T-cell (primary cell): ENCODE results near the gene CAMK1. TPM values are rescaled to one million over a fixed set of nuclear protein-coding genes. Genes with fewer than 3 reads are reported as not detected.
A peak's percentile ranks its signal among the peaks of the same experiment; 100 is the strongest.

Experiments
- ATAC-seq, 4 experiments: fragments of 200-7000 bp in 3 of 4; fragments of 150-1000 bp in 1 of 4; cut with Tn5 transposase; replicated peaks in 1 of 4; 1 replicate in 3 of 4; 2 replicates in 1 of 4; pipeline ENCODE4 v1.10.0; 2021; ENCODE audit warnings: moderate library complexity in 3 of 4, mild to moderate bottlenecking in 2 of 4, moderate number of reproducible peaks in 1 of 4
- CTCF ChIA-PET, 2 donors: fragments of 300-600 bp; sonication (Branson Sonifier 250); formaldehyde crosslinking; loops; one replicate each; lab custom pipeline; 2022; ENCODE audit warnings: antibody characterized with exemption in 2 of 2; lab: Charles Lee
- POLR2A ChIA-PET, 2 donors: fragments of 300-600 bp; sonication (Branson Sonifier 250); formaldehyde crosslinking; loops; one replicate each; lab custom pipeline; 2022; ENCODE audit warnings: antibody characterized with exemption in 2 of 2; lab: Charles Lee
- DNase-seq, 35 experiments: peaks; one replicate each; pipeline versions ENCODE4 v3.0.0 to v3.0.0-alpha.2; 2013 to 2023
- H3K27ac ChIP-seq: one replicate; pipeline ENCODE4 v1.5.1; 2013; ENCODE audit warnings: low read length
- H3K27me3 ChIP-seq, 2 experiments: replicated peaks in 1 of 2; 1 replicate in 1 of 2; 2 replicates in 1 of 2; pipeline versions ENCODE4 v1.6.1 to v1.7.0; 2013; ENCODE audit warnings: low read length in 1 of 2, mixed read lengths in 1 of 2; ENCODE audit not compliant: control insufficient read depth in 2 of 2, insufficient read depth in 2 of 2; ENCODE audit errors: extremely low read depth in 1 of 2
- H3K36me3 ChIP-seq, 2 donors: 1 replicate in 1 of 2; 2 replicates in 1 of 2; pipeline versions ENCODE4 v1.6.1 to v1.7.0; 2013; ENCODE audit warnings: low read length in 1 of 2; ENCODE audit not compliant: control insufficient read depth in 2 of 2, insufficient read depth in 1 of 2; ENCODE audit errors: extremely low read depth in 1 of 2
- H3K4me1 ChIP-seq, 2 experiments: 1 replicate in 1 of 2; 2 replicates in 1 of 2; pipeline versions ENCODE4 v1.6.1 to v1.7.0; 2013; ENCODE audit warnings: low read length in 2 of 2, mixed read lengths in 1 of 2; ENCODE audit not compliant: insufficient read depth in 2 of 2, control insufficient read depth in 1 of 2; ENCODE audit errors: extremely low read depth in 1 of 2
- H3K4me3 ChIP-seq, 2 donors: 1 replicate in 1 of 2; 2 replicates in 1 of 2; pipeline versions ENCODE4 v1.5.1 to v1.7.0; 2013; ENCODE audit warnings: mild to moderate bottlenecking in 2 of 2, low read length in 1 of 2, moderate library complexity in 1 of 2; ENCODE audit not compliant: control insufficient read depth in 1 of 2; ENCODE audit errors: extremely low read depth in 1 of 2
- H3K9me3 ChIP-seq: 2 replicates; pipeline ENCODE4 v1.7.0; 2013
- H3K27ac Mint-ChIP-seq, 2 donors: one replicate each; pipeline ENCODE4 v1.8.0; 2020 to 2021; ENCODE audit warnings: mild to moderate bottlenecking in 2 of 2, mixed read lengths in 2 of 2
- H3K27me3 Mint-ChIP-seq, 2 donors: one replicate each; pipeline ENCODE4 v1.8.0; 2021 to 2022; ENCODE audit warnings: mixed read lengths in 2 of 2
- H3K36me3 Mint-ChIP-seq: one replicate; pipeline ENCODE4 v1.8.0; 2021; ENCODE audit warnings: mixed read lengths
- H3K4me1 Mint-ChIP-seq, 3 donors: one replicate each; pipeline ENCODE4 v1.8.0; 2020 to 2022; ENCODE audit warnings: mixed read lengths in 3 of 3, mild to moderate bottlenecking in 1 of 3
- H3K4me3 Mint-ChIP-seq, 3 donors: one replicate each; pipeline ENCODE4 v1.8.0; 2020 to 2022; ENCODE audit warnings: mild to moderate bottlenecking in 3 of 3, mixed read lengths in 3 of 3, moderate library complexity in 3 of 3
- H3K9me3 Mint-ChIP-seq, 3 donors: one replicate each; pipeline ENCODE4 v1.8.0; 2020 to 2022; ENCODE audit warnings: mixed read lengths in 3 of 3
- WGBS: methylation state at CpG from one replicate; pipeline ENCODE4 v1.1.5; 2013; ENCODE audit warnings: missing lambda C conversion rate; ENCODE audit not compliant: insufficient coverage; 5-methylcytosine and 5-hydroxymethylcytosine counted together
- total RNA-seq, 35 experiments: library from RNA in 6 of 35; stranded (reverse) in 6 of 35; fragments of 120-200 nt in 1 of 35; gene quantifications; one replicate each; pipeline versions ENCODE4 v1.2.1 to v1.2.4 and lab custom pipeline; 2013 to 2026

CAMK1 gene
- total RNA-seq, 5 donors from 2014 or later (not counting 1 experiment from before 2014, with no cell fraction given): 1.1 to 1.7 (median 1.3) TPM

DNA sequence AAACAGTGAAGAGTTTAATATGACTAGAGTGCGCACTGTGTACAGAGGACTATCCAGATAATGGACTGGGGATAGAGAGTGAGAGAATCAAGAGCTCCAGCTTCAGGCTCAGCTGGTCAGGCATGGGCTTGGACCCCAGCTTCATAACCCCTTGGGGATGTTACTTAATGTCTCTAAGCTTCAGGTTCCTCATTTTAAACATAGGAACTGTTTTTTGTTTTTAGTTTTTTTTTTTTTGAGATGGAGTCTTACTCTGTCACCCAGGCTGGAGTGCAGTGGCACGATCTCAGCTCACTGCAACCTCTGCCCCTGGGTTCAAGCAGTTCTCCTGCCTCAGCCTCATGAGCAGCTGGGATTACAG, 48.1 kb downstream of the CAMK1 start:
- Mint-ChIP-seq H3K27me3 (peaks cover 0 to 3% of the 10 kb centered on the region in 2 donors), H3K4me3 (no peak overlapping the region), H3K36me3 (no peaks in the 10 kb centered on the region), H3K9me3 (no peaks in the 10 kb centered on the region), H3K4me1 (peaks cover 12 to 20% (median 16%) of the 10 kb centered on the region in 3 donors), H3K27ac (no peak overlapping the region)
- Histone ChIP-seq H3K9me3 (no peaks in the 10 kb centered on the region), H3K4me3 (no peak overlapping the region), H3K27me3 (peaks cover 0 to 2% of the 10 kb centered on the region in 2 experiments), H3K4me1 (peaks cover 2 to 10% of the 10 kb centered on the region in 2 experiments), H3K36me3 (no peaks in the 10 kb centered on the region), H3K27ac (no peak overlapping the region)
- POLR2A ChIA-PET: interaction anchor here in 1 of 2 donors (0.7 kb wide), 1 partner anchor 348 kb away, joined by 5 read pairs; no protein-coding TSS in a partner anchor
- DNase-seq (no peak), ATAC-seq (no peak)
- CTCF ChIA-PET: interaction anchor here in 1 of 2 donors (0.5 kb wide), 1 partner anchor 254 kb away, joined by 16 read pairs; no protein-coding TSS in a partner anchor
- WGBS: 86% methylated on average over 2 of the region's 2 CpGs

DNA sequence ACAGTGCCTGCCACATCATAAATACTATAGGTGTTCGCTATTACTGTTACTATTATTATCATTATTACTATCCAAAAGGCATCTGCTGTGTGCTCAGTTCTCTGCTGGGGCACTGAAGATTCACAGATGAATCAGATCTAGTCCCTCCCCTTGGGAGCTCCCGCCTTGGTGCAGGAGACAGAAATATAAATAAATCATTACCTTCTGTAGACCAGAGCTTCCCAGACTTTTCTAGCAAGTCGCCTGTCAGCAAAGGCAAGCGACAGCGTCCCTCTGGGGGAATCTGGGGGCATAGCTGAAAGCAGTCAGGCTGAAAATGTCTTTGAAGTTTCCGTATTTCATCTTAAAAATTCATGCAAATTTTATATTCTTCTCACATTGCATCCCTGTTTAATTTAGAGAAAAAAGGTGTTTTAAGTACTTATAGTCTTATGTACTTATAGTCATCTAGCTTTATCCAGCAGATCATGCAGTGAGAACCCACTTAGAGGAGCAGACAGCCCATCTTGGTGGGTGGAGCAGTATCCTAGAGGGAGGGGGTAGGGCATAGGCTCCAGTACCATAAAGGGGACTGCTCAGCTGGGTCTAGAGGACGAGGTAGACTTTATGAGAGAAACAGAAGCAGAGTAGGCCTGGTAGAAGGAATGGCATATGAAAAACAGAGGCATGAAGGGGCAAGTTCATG, 48.6 kb downstream of the CAMK1 start:
- Histone ChIP-seq H3K27me3 (peaks cover 0 to 2% of the 10 kb centered on the region in 2 experiments), H3K36me3 (no peaks in the 10 kb centered on the region), H3K27ac (no peak overlapping the region), H3K4me3 (no peak overlapping the region), H3K4me1 (peaks cover 2 to 7% of the 10 kb centered on the region in 2 experiments), H3K9me3 (no peaks in the 10 kb centered on the region)
- ATAC-seq: no peak
- no peak for DNase-seq
- ChIA-PET POLR2A (interaction anchor here in 1 of 2 donors (0.7 kb wide), 1 partner anchor 348 kb away, joined by 5 read pairs; no protein-coding TSS in a partner anchor), CTCF (no interaction called here)
- H3K27ac Mint-ChIP-seq: no peak overlapping the region
- 38% methylated on average over 1 of the region's 7 CpGs for WGBS
- H3K27me3 Mint-ChIP-seq: peaks cover 0 to 3% of the 10 kb centered on the region in 2 donors
- no peak overlapping the region for H3K4me3 Mint-ChIP-seq
- no peaks in the 10 kb centered on the region for H3K36me3 Mint-ChIP-seq
- H3K4me1 Mint-ChIP-seq: peaks cover 9 to 17% (median 14%) of the 10 kb centered on the region in 3 donors
- no peaks in the 10 kb centered on the region for H3K9me3 Mint-ChIP-seq

DNA sequence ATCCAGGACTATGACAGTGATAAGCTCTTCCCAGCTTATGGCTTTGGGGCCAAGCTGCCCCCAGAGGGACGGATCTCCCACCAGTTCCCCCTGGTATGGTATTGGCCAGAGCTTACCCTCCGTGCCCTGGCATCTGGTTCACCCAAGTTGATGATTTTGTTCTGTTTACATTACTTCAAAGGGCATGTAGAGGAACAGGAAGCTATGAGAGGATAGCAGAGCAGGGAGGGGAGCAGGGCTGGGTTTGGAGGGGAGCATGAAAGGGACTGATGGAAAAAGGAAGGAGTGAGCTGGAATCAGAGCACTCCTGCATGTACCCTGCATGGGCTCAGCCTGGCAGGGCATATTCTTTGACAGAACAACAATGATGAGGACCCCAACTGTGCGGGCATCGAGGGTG, 51.6 kb downstream of the CAMK1 start:
- Histone ChIP-seq H3K27me3 (no peaks in the 10 kb centered on the region), H3K36me3 (no peaks in the 10 kb centered on the region), H3K4me3 (no peak overlapping the region), H3K9me3 (no peaks in the 10 kb centered on the region), H3K4me1 (peaks cover 2 to 7% of the 10 kb centered on the region in 2 experiments), H3K27ac (no peak overlapping the region)
- POLR2A ChIA-PET: interaction anchor here in 1 of 2 donors (0.6 kb wide), 1 partner anchor 65 kb away, joined by 5 read pairs; no protein-coding TSS in a partner anchor
- CTCF ChIA-PET: interaction anchor here (0.5 to 1.2 kb wide), 4 partner anchors 9 to 366 kb away, joined by 3 to 6 read pairs (median 4); no protein-coding TSS in a partner anchor
- Mint-ChIP-seq H3K27ac (no peak overlapping the region), H3K9me3 (no peaks in the 10 kb centered on the region), H3K36me3 (no peaks in the 10 kb centered on the region), H3K4me1 (peaks cover 12 to 16% (median 14%) of the 10 kb centered on the region in 3 donors), H3K4me3 (no peak overlapping the region), H3K27me3 (peaks cover 2 to 3% of the 10 kb centered on the region in 2 donors)
- no peak for DNase-seq
- ATAC-seq: peak; percentile 40 to 70 (median 52)
- 0% methylated on average over 1 of the region's 4 CpGs for WGBS

DNA sequence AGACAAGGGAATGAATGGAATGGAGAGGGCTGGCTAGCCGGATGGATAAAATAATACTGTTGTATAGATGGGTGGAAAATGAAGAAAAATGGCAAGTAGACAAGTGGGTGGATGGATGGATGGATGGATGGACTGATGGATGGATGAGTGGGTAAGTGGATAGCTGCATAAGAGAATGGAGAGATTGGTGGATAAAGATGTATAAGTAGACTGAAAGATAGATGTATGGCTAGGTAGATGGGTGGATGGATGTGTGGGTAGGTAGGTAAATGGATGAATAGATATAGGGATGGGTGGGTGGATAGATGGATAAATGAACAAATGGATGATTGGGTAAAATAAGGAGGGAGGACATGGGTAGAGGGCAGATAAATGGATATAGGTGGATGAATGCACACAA, 52.2 kb downstream of the CAMK1 start:
- WGBS: 88% methylated on average over 1 of the region's 1 CpG
- no peak overlapping the region for H3K4me3 ChIP-seq
- peaks cover 2 to 7% of the 10 kb centered on the region in 2 experiments for H3K4me1 ChIP-seq
- H3K27me3 ChIP-seq: peaks cover 0 to 5% of the 10 kb centered on the region in 2 experiments
- ATAC-seq (no peak), DNase-seq (no peak)
- no peaks in the 10 kb centered on the region for H3K36me3 Mint-ChIP-seq
- H3K4me3 Mint-ChIP-seq: no peak overlapping the region
- no peaks in the 10 kb centered on the region for H3K9me3 Mint-ChIP-seq
- CTCF ChIA-PET: interaction anchor here (1.0 to 1.2 kb wide), 2 partner anchors 9 to 10 kb away, joined by 4 to 6 read pairs; no protein-coding TSS in a partner anchor
- peaks cover 0 to 2% of the 10 kb centered on the region in 2 donors for H3K27me3 Mint-ChIP-seq
- POLR2A ChIA-PET: no interaction called here
- no peaks in the 10 kb centered on the region for H3K36me3 ChIP-seq
- H3K27ac Mint-ChIP-seq: no peak overlapping the region
- H3K4me1 Mint-ChIP-seq: peaks cover 12 to 16% (median 14%) of the 10 kb centered on the region in 3 donors
- no peak overlapping the region for H3K27ac ChIP-seq
- no peaks in the 10 kb centered on the region for H3K9me3 ChIP-seq

DNA sequence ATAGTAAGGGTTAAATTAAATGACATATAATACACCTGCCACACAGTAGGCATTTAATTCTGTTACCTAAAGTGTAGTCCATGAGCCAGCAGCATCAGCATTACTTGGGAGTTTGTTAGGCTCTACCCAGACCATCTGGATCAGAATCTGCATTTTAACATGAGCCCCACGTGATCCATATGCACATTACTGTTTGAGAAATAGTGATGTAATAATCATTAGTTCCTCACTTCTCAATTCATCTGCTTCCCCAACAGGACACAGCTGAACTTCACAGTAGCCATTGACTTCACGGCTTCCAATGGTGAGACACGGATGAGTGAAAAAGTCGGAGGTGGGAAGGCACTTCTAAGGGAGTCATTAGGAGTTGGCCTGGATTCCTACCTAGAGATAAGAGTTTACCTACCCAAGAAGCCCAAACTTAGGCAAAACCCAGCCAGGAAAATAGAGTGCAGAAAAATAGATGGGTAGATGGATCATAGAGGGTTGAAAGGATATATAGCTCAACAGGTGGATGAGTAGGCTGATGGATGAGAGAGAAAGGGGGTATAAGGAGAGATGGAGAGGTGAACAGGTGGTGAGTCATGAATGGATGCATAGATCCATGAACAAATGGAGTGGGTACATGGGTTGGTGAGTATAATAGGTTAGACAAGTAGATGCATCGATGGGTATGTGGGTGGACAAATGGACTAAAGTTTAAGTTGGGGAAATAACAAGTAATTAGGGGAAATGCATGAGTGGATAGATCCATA, 52.8 kb downstream of the CAMK1 start:
- no peaks in the 10 kb centered on the region for H3K36me3 ChIP-seq
- ATAC-seq: no peak
- H3K36me3 Mint-ChIP-seq: no peaks in the 10 kb centered on the region
- H3K4me3 Mint-ChIP-seq: no peak overlapping the region
- POLR2A ChIA-PET: no interaction called here
- CTCF ChIA-PET: no interaction called here
- peaks cover 0 to 2% of the 10 kb centered on the region in 2 donors for H3K27me3 Mint-ChIP-seq
- H3K4me3 ChIP-seq: no peak overlapping the region
- H3K27ac Mint-ChIP-seq: no peak overlapping the region
- H3K27ac ChIP-seq: no peak overlapping the region
- DNase-seq: no peak
- peaks cover 12 to 16% (median 14%) of the 10 kb centered on the region in 3 donors for H3K4me1 Mint-ChIP-seq
- H3K9me3 ChIP-seq: no peaks in the 10 kb centered on the region
- WGBS: 56% methylated on average over 1 of the region's 5 CpGs
- peaks cover 0 to 7% of the 10 kb centered on the region in 2 experiments for H3K27me3 ChIP-seq
- H3K9me3 Mint-ChIP-seq: no peaks in the 10 kb centered on the region
- peaks cover 2 to 7% of the 10 kb centered on the region in 2 experiments for H3K4me1 ChIP-seq
